Glutamatergic neuron (in vitro differentiated cells): ENCODE data around the gene ABCA4. TPM values are rescaled to one million over a fixed set of nuclear protein-coding genes. Genes with fewer than 3 reads are reported as not detected.
A peak's percentile ranks its signal among the peaks of the same experiment; 100 is the strongest.
"Not testable (repeated sequence)": the region's sequence is repeated elsewhere in the genome, so short reads cannot be mapped to it uniquely, and the experiment has no call there.

Experiments used
- DNase-seq: peaks from one replicate; pipeline ENCODE4 v3.0.0; 2022
- H3K27ac Mint-ChIP-seq: one replicate; pipeline ENCODE4 v1.8.0; 2020; ENCODE audit warnings: mild to moderate bottlenecking, mixed read lengths, inconsistent platforms; ENCODE audit not compliant: unreplicated experiment
- H3K27me3 Mint-ChIP-seq: one replicate; pipeline ENCODE4 v1.8.0; 2020; ENCODE audit warnings: mild to moderate bottlenecking, moderate library complexity, mixed read lengths, inconsistent platforms; ENCODE audit not compliant: unreplicated experiment
- H3K36me3 Mint-ChIP-seq: one replicate; pipeline ENCODE4 v1.8.0; 2020; ENCODE audit warnings: mild to moderate bottlenecking, mixed read lengths, inconsistent platforms; ENCODE audit not compliant: unreplicated experiment
- H3K4me1 Mint-ChIP-seq: one replicate; pipeline ENCODE4 v1.8.0; 2020; ENCODE audit warnings: mild to moderate bottlenecking, low read depth, mixed read lengths, inconsistent platforms; ENCODE audit not compliant: unreplicated experiment
- H3K4me3 Mint-ChIP-seq: one replicate; pipeline ENCODE4 v1.8.0; 2020; ENCODE audit warnings: mild to moderate bottlenecking, mixed read lengths, inconsistent platforms; ENCODE audit not compliant: unreplicated experiment
- H3K9me3 Mint-ChIP-seq: one replicate; pipeline ENCODE4 v1.8.0; 2020; ENCODE audit warnings: mild to moderate bottlenecking, moderate library complexity, mixed read lengths, inconsistent platforms; ENCODE audit not compliant: unreplicated experiment
- CTCF ChIP-seq: fragments of 200-600 bp; sonication (generic); IDR thresholded peaks from one replicate; pipeline ENCODE4 v1.5.0; 2021; ENCODE audit not compliant: partially characterized antibody, unreplicated experiment
- total RNA-seq: library from RNA; stranded (reverse); fragmentation: NEBNext Ultra II Directional; extraction: Animal tissue kit (Norgen Biotek cat#: 25700); gene quantifications from one replicate; pipeline ENCODE4 v1.2.1, GENCODE V29; 2021; ENCODE audit not compliant: unreplicated experiment

ABCA4 gene
- total RNA-seq, 1 donor from 2014 or later, result 0.61 TPM

GRCh38 chr1:93999840-94000415 is 121.0 kb downstream of the ABCA4 start:
- peaks cover 6% of the 10 kb centered on the region for H3K27me3 Mint-ChIP-seq
- peaks cover 20% of the 10 kb centered on the region for H3K4me1 Mint-ChIP-seq
- DNase-seq, result no peak
- TF ChIP-seq CTCF, result no peak
- peak overlapping the region; percentile 69 for H3K27ac Mint-ChIP-seq
- no peaks in the 10 kb centered on the region for H3K36me3 Mint-ChIP-seq
- H3K4me3 Mint-ChIP-seq, result no peak overlapping the region
- peaks cover 8% of the 10 kb centered on the region for H3K9me3 Mint-ChIP-seq

- H3K9me3 Mint-ChIP-seq, result not testable (repeated sequence)
These were observed 122.4 kb downstream of the ABCA4 start for GRCh38 chr1:93998532-93998931.

GRCh38 chr1:93997756-93998155 is 123.2 kb downstream of the ABCA4 start:
- H3K36me3 Mint-ChIP-seq, result no peaks in the 10 kb centered on the region
- TF ChIP-seq CTCF, result no peak
- no peak overlapping the region for H3K27ac Mint-ChIP-seq
- H3K27me3 Mint-ChIP-seq, result peaks cover 6% of the 10 kb centered on the region
- H3K4me1 Mint-ChIP-seq, result peaks cover 27% of the 10 kb centered on the region
- H3K4me3 Mint-ChIP-seq, result no peak overlapping the region
- H3K9me3 Mint-ChIP-seq, result peaks cover 9% of the 10 kb centered on the region
- DNase-seq, result no peak

More at GRCh38 chr1:93998532-93998931, 122.4 kb downstream of the ABCA4 start:
- not testable (repeated sequence) for H3K36me3 Mint-ChIP-seq, H3K27ac Mint-ChIP-seq, DNase-seq, H3K27me3 Mint-ChIP-seq, H3K4me3 Mint-ChIP-seq
- peaks cover 20% of the 10 kb centered on the region for H3K4me1 Mint-ChIP-seq

GRCh38 chr1:93995837-93996536 is 125.0 kb downstream of the ABCA4 start:
- H3K36me3 Mint-ChIP-seq, result no peaks in the 10 kb centered on the region
- H3K9me3 Mint-ChIP-seq, result peaks cover 6% of the 10 kb centered on the region
- no peak overlapping the region for H3K4me3 Mint-ChIP-seq
- peaks cover 18% of the 10 kb centered on the region for H3K4me1 Mint-ChIP-seq
- DNase-seq, result no peak
- H3K27me3 Mint-ChIP-seq, result peaks cover 4% of the 10 kb centered on the region
- TF ChIP-seq CTCF, result no peak
- no peak overlapping the region for H3K27ac Mint-ChIP-seq

GRCh38 chr1:93993731-93994130 is 127.2 kb downstream of the ABCA4 start:
- no peaks in the 10 kb centered on the region for H3K36me3 Mint-ChIP-seq
- no peak for DNase-seq
- no peak for TF ChIP-seq CTCF
- H3K4me3 Mint-ChIP-seq, result no peak overlapping the region
- peaks cover 10% of the 10 kb centered on the region for H3K4me1 Mint-ChIP-seq
- H3K27me3 Mint-ChIP-seq, result no peaks in the 10 kb centered on the region
- H3K9me3 Mint-ChIP-seq, result peaks cover 1% of the 10 kb centered on the region
- H3K27ac Mint-ChIP-seq, result no peak overlapping the region
